ENCODE measurements around the gene ACTL6A. TPM values are rescaled to one million over a fixed set of nuclear protein-coding genes. Genes with fewer than 3 reads are reported as not detected.
A peak's percentile ranks its signal among the peaks of the same experiment; 100 is the strongest.

Gene ACTL6A
- total RNA-seq, 1 donor, result 42.0 TPM

GRCh38 chr3:179544981-179545645 lies 17.6 kb upstream of the ACTL6A start:
- Histone ChIP-seq H3K27me3 (ENCODE audit: insufficient read depth, low read length) (no peaks in the 10 kb centered on the region), H3K27ac (ENCODE audit: low read depth, low read length) (peak overlapping the region; percentile 45), H3K9me3 (ENCODE audit: low read depth, low read length) (peaks cover 3% of the 10 kb centered on the region), H3K4me3 (ENCODE audit: insufficient read depth, low read length) (no peak overlapping the region), H3K4me2 (ENCODE audit: insufficient read depth, low read length) (no peak overlapping the region), H2AFZ (ENCODE audit: low read length) (peak overlapping the region; percentile 32), H4K20me1 (ENCODE audit: insufficient read depth, low read length) (no peaks in the 10 kb centered on the region), H3K4me1 (ENCODE audit: insufficient read depth, low read length) (peaks cover 6% of the 10 kb centered on the region), H3K79me2 (ENCODE audit: insufficient read depth, low read length) (no peaks in the 10 kb centered on the region), H3K36me3 (ENCODE audit: insufficient read depth, low read length) (no peaks in the 10 kb centered on the region)
- peak; percentile 69 for DNase-seq (ENCODE audit: insufficient read length, low spot score, missing footprints)
- TF ChIP-seq, protein P1, sequence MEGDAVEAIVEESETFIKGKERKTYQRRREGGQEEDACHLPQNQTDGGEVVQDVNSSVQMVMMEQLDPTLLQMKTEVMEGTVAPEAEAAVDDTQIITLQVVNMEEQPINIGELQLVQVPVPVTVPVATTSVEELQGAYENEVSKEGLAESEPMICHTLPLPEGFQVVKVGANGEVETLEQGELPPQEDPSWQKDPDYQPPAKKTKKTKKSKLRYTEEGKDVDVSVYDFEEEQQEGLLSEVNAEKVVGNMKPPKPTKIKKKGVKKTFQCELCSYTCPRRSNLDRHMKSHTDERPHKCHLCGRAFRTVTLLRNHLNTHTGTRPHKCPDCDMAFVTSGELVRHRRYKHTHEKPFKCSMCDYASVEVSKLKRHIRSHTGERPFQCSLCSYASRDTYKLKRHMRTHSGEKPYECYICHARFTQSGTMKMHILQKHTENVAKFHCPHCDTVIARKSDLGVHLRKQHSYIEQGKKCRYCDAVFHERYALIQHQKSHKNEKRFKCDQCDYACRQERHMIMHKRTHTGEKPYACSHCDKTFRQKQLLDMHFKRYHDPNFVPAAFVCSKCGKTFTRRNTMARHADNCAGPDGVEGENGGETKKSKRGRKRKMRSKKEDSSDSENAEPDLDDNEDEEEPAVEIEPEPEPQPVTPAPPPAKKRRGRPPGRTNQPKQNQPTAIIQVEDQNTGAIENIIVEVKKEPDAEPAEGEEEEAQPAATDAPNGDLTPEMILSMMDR (IDR thresholded peaks at IDR 0.05; ENCODE audit: extremely low read depth, low read depth, low read length), result no peak

DNA sequence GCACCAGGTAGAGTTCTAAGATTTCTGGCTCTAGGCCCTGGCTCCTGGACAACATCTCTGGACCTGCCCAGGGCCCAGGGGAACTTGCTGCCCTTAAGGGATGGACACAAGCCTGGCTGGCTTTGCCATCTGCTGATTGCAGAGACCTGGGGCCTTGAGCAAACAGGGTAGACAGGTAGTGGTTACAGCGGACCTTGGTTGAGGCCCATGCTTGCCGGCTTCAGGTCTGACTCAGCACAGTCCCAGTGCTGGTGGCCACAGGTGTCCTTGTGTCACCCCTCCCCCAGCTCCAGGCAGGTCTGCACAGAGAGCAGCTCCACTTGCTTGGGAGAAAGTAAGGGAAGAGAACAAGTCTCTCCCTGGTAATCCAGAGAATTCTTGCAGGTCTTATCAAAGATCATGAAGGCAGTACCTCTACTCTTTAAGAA lies 15.9 kb upstream of the ACTL6A start:
- Histone ChIP-seq H3K27me3 (ENCODE audit: insufficient read depth, low read length) (no peaks in the 10 kb centered on the region), H3K9me3 (ENCODE audit: low read depth, low read length) (peaks cover 3% of the 10 kb centered on the region), H3K79me2 (ENCODE audit: insufficient read depth, low read length) (no peaks in the 10 kb centered on the region), H4K20me1 (ENCODE audit: insufficient read depth, low read length) (no peaks in the 10 kb centered on the region), H3K36me3 (ENCODE audit: insufficient read depth, low read length) (no peaks in the 10 kb centered on the region), H2AFZ (ENCODE audit: low read length) (no peak overlapping the region), H3K4me1 (ENCODE audit: insufficient read depth, low read length) (peaks cover 6% of the 10 kb centered on the region), H3K4me2 (ENCODE audit: insufficient read depth, low read length) (no peak overlapping the region), H3K4me3 (ENCODE audit: insufficient read depth, low read length) (no peak overlapping the region), H3K27ac (ENCODE audit: low read depth, low read length) (no peak overlapping the region)
- DNase-seq (ENCODE audit: insufficient read length, low spot score, missing footprints), result no peak
- TF ChIP-seq, protein P1 (IDR thresholded peaks at IDR 0.05; ENCODE audit: extremely low read depth, low read depth, low read length), result no peak

- TF ChIP-seq, protein P1 (IDR thresholded peaks at IDR 0.05; ENCODE audit: extremely low read depth, low read depth, low read length), result no peak
- no peak overlapping the region for H3K27ac ChIP-seq (ENCODE audit: low read depth, low read length)
- H2AFZ ChIP-seq (ENCODE audit: low read length), result no peak overlapping the region
- H3K27me3 ChIP-seq (ENCODE audit: insufficient read depth, low read length), result no peaks in the 10 kb centered on the region
- no peaks in the 10 kb centered on the region for H3K36me3 ChIP-seq (ENCODE audit: insufficient read depth, low read length)
- H3K4me2 ChIP-seq (ENCODE audit: insufficient read depth, low read length), result no peak overlapping the region
- no peak overlapping the region for H3K4me3 ChIP-seq (ENCODE audit: insufficient read depth, low read length)
- DNase-seq (ENCODE audit: insufficient read length, low spot score, missing footprints), result no peak
- no peaks in the 10 kb centered on the region for H3K9me3 ChIP-seq (ENCODE audit: low read depth, low read length)
- H3K4me1 ChIP-seq (ENCODE audit: insufficient read depth, low read length), result no peaks in the 10 kb centered on the region
- no peaks in the 10 kb centered on the region for H4K20me1 ChIP-seq (ENCODE audit: insufficient read depth, low read length)
- H3K79me2 ChIP-seq (ENCODE audit: insufficient read depth, low read length), result no peaks in the 10 kb centered on the region
Measured at GRCh38 chr3:179551349-179552105, 11.2 kb upstream of the ACTL6A start.

DNA sequence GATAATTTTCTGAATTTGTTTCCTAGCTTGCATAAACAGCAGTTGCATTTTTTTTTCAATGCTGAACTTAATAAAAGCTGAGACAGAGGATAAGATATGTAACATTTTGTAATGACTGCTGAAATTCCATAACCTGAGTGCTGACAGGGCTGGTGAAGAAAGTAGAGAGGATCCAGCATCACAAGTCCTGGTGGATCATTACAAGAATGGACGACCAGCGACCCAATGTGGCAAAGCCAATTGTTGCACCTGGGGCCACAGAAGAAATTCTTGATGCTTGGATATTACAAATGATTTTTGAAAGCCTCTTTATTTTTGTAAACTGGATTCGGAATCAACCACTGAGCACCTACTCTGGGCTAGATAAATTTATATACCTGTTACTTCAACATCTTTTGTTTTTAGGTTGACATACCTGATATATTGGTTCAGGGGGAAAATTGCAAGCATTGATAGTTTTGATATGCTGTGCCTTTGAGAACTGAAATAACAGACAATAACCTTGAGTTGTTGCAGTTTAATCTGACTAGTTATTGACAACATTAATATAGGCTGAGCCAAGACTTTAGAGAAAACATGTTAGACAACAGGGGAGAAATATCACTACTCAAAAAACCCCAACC lies 3.9 kb upstream of the ACTL6A start:
- H3K79me2 ChIP-seq (ENCODE audit: insufficient read depth, low read length), result peaks cover 4% of the 10 kb centered on the region
- no peak overlapping the region for H3K27ac ChIP-seq (ENCODE audit: low read depth, low read length)
- H3K36me3 ChIP-seq (ENCODE audit: insufficient read depth, low read length), result no peaks in the 10 kb centered on the region
- H3K9me3 ChIP-seq (ENCODE audit: low read depth, low read length), result no peaks in the 10 kb centered on the region
- no peaks in the 10 kb centered on the region for H3K27me3 ChIP-seq (ENCODE audit: insufficient read depth, low read length)
- peak; percentile 90 for DNase-seq (ENCODE audit: insufficient read length, low spot score, missing footprints)
- TF ChIP-seq, protein P1 (IDR thresholded peaks at IDR 0.05; ENCODE audit: extremely low read depth, low read depth, low read length), result peak; percentile 96
- H4K20me1 ChIP-seq (ENCODE audit: insufficient read depth, low read length), result no peaks in the 10 kb centered on the region
- H3K4me2 ChIP-seq (ENCODE audit: insufficient read depth, low read length), result no peak overlapping the region
- peaks cover 3% of the 10 kb centered on the region for H3K4me1 ChIP-seq (ENCODE audit: insufficient read depth, low read length)
- H3K4me3 ChIP-seq (ENCODE audit: insufficient read depth, low read length), result no peak overlapping the region
- H2AFZ ChIP-seq (ENCODE audit: low read length), result no peak overlapping the region

Data from osteoblast (primary cell).